ENCODE measurements around the gene WNT9B. TPM values are rescaled to one million over a fixed set of nuclear protein-coding genes. Genes with fewer than 3 reads are reported as not detected.

Gene WNT9B
- total RNA-seq, 4 donors from 2014 or later, result not detected

- TF ChIP-seq POLR2AphosphoS5 (IDR thresholded peaks at IDR 0.05) (no peak), EP300 (IDR thresholded peaks at IDR 0.05; ENCODE audit: low read depth) (no peak), POLR2A (IDR thresholded peaks at IDR 0.05) (no peak)
- TF ChIP-seq, protein P1, sequence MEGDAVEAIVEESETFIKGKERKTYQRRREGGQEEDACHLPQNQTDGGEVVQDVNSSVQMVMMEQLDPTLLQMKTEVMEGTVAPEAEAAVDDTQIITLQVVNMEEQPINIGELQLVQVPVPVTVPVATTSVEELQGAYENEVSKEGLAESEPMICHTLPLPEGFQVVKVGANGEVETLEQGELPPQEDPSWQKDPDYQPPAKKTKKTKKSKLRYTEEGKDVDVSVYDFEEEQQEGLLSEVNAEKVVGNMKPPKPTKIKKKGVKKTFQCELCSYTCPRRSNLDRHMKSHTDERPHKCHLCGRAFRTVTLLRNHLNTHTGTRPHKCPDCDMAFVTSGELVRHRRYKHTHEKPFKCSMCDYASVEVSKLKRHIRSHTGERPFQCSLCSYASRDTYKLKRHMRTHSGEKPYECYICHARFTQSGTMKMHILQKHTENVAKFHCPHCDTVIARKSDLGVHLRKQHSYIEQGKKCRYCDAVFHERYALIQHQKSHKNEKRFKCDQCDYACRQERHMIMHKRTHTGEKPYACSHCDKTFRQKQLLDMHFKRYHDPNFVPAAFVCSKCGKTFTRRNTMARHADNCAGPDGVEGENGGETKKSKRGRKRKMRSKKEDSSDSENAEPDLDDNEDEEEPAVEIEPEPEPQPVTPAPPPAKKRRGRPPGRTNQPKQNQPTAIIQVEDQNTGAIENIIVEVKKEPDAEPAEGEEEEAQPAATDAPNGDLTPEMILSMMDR (IDR thresholded peaks at IDR 0.05), result no peak
- H3K4me3 ChIP-seq, result no peak overlapping the region
- H3K27ac ChIP-seq, result no peak overlapping the region
- H3K36me3 ChIP-seq, result no peaks in the 10 kb centered on the region
- DNase-seq, result no peak
- no peaks in the 10 kb centered on the region for H3K4me1 ChIP-seq
- H3K9me3 ChIP-seq, result no peaks in the 10 kb centered on the region
- WGBS, 2 donors (ENCODE audit: low coverage in 1 of 2), result 27% methylated on average over 12 of the region's 13 CpGs; no CpG with 5 or more reads in 1 of the 2 donors
- H3K27me3 ChIP-seq, result peaks cover under 1% of the 10 kb centered on the region
- in situ Hi-C loops (cut with MboI; ENCODE audit: low pct_ligation_motif_present in 1 of 4, low pct_unique_long_range_greater_than_20kb in 1 of 4, low sequenced_read_pairs in 3 of 4) (no loop called here), intact Hi-C loops (cut with DNase I; ENCODE audit: low total_unique reads) (no loop called here)
Observed at GRCh38 chr17:46862949-46863348, 11.6 kb downstream of the WNT9B start.

- no peaks in the 10 kb centered on the region for H3K9me3 ChIP-seq
- in situ Hi-C loops (cut with MboI; ENCODE audit: low pct_ligation_motif_present in 1 of 4, low pct_unique_long_range_greater_than_20kb in 1 of 4, low sequenced_read_pairs in 3 of 4), result no loop called here
- no peak for DNase-seq
- TF ChIP-seq POLR2AphosphoS5 (IDR thresholded peaks at IDR 0.05) (no peak), POLR2A (IDR thresholded peaks at IDR 0.05) (no peak), EP300 (IDR thresholded peaks at IDR 0.05; ENCODE audit: low read depth) (no peak)
- no peaks in the 10 kb centered on the region for H3K4me1 ChIP-seq
- no peaks in the 10 kb centered on the region for H3K36me3 ChIP-seq
- H3K27ac ChIP-seq, result no peak overlapping the region
- intact Hi-C loops (cut with DNase I; ENCODE audit: low total_unique reads), result no loop called here
- H3K27me3 ChIP-seq, result no peaks in the 10 kb centered on the region
- H3K4me3 ChIP-seq, result no peak overlapping the region
- WGBS, 2 donors (ENCODE audit: low coverage in 1 of 2), result 70 to 81% methylated on average over 2 to 8 of the region's 8 CpGs
Observed at GRCh38 chr17:46863383-46864121, 12.2 kb downstream of the WNT9B start.

DNA sequence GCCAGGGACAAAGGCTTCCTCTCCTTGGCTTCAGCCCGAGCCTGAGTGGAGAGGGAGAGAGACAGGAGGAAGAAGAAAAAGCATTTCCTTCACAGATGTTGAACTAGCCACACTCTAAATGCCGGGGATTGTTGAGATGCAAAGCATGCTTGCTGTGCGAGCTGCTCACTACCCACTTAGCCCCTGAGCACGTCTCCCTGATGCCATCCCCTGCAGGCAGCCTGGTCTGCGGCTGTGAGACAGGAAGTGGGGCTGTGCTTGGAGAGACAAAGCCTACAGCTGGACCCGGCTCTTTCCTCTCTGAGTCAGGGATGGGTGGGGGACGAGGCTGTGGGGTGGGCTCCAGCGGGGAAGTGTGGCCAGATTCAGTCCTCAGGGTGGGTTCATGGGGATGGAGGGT lies 13.7 kb downstream of the WNT9B start:
- intact Hi-C loops (cut with DNase I; ENCODE audit: low total_unique reads), result no loop called here
- WGBS, 2 donors (ENCODE audit: low coverage in 1 of 2), result 27 to 49% methylated on average over 4 to 8 of the region's 8 CpGs
- in situ Hi-C loops (cut with MboI; ENCODE audit: low pct_ligation_motif_present in 1 of 4, low pct_unique_long_range_greater_than_20kb in 1 of 4, low sequenced_read_pairs in 3 of 4), result no loop called here

DNA sequence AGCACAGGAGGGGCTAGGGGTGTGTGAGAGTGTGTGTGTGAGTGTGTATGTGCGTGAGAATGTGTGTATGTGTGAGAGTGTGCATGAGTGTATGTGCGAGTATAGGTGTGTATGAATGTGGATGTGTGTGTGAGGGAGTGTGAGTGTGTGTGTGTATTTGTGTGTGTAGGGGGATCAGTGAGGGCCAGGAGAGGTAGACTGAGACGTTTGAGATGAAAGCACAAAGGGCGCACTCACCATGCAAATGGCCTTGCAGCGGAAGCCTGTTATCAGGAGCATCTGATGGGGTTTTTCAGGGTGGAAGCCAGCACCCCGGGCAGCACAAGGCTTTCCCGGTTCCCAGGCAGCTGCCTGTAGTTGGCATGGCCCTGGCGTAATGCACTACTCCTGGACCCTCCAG lies 14.9 kb downstream of the WNT9B start:
- 57 to 79% methylated on average over 2 to 8 of the region's 8 CpGs for WGBS, 2 donors (ENCODE audit: low coverage in 1 of 2)

More for the DNA sequence above, 13.7 kb downstream of the WNT9B start:
- Histone ChIP-seq H3K9me3 (no peaks in the 10 kb centered on the region), H3K27ac (no peak overlapping the region), H3K36me3 (no peaks in the 10 kb centered on the region), H3K27me3 (no peaks in the 10 kb centered on the region), H3K4me1 (no peaks in the 10 kb centered on the region), H3K4me3 (no peak overlapping the region)
- no peak for DNase-seq
- TF ChIP-seq POLR2AphosphoS5 (IDR thresholded peaks at IDR 0.05), result no peak
- TF ChIP-seq EP300 (IDR thresholded peaks at IDR 0.05; ENCODE audit: low read depth), result no peak
- TF ChIP-seq POLR2A (IDR thresholded peaks at IDR 0.05), result no peak
- TF ChIP-seq, protein P1 (IDR thresholded peaks at IDR 0.05), result no peak

GRCh38 chr17:46866747-46867146 lies 15.4 kb downstream of the WNT9B start:
- Histone ChIP-seq H3K27me3 (no peaks in the 10 kb centered on the region), H3K4me1 (peaks cover 0 to 10% (median 2%) of the 10 kb centered on the region in 4 donors), H3K9me3 (no peaks in the 10 kb centered on the region), H3K27ac (no peak overlapping the region), H3K4me3 (no peak overlapping the region), H3K36me3 (no peaks in the 10 kb centered on the region)
- intact Hi-C loops (cut with DNase I; ENCODE audit: low total_unique reads), result loop anchor here (2.0 kb wide), 1 partner anchor 64 kb away; no protein-coding TSS in a partner anchor
- in situ Hi-C loops (cut with MboI; ENCODE audit: low pct_ligation_motif_present in 1 of 4, low pct_unique_long_range_greater_than_20kb in 1 of 4, low sequenced_read_pairs in 3 of 4), result no loop called here
- TF ChIP-seq EP300 (IDR thresholded peaks at IDR 0.05; ENCODE audit: low read depth) (no peak), POLR2AphosphoS5 (IDR thresholded peaks at IDR 0.05) (no peak), POLR2A (IDR thresholded peaks at IDR 0.05) (no peak)
- TF ChIP-seq, protein P1 (IDR thresholded peaks at IDR 0.05), result no peak
- no peak for DNase-seq

More for the DNA sequence above, 14.9 kb downstream of the WNT9B start:
- Histone ChIP-seq H3K27me3 (no peaks in the 10 kb centered on the region), H3K27ac (no peak overlapping the region), H3K4me3 (no peak overlapping the region), H3K4me1 (peaks cover 0 to 10% (median 2%) of the 10 kb centered on the region in 4 donors), H3K9me3 (no peaks in the 10 kb centered on the region), H3K36me3 (no peaks in the 10 kb centered on the region)
- in situ Hi-C loops (cut with MboI; ENCODE audit: low pct_ligation_motif_present in 1 of 4, low pct_unique_long_range_greater_than_20kb in 1 of 4, low sequenced_read_pairs in 3 of 4), result no loop called here
- DNase-seq, result no peak
- intact Hi-C loops (cut with DNase I; ENCODE audit: low total_unique reads), result loop anchor here (2.0 kb wide), 1 partner anchor 64 kb away; no protein-coding TSS in a partner anchor
- no peak for TF ChIP-seq POLR2A (IDR thresholded peaks at IDR 0.05)
